HepG2 (cell line): ENCODE data around the gene HNRNPA0. TPM values are rescaled to one million over a fixed set of nuclear protein-coding genes. Genes with fewer than 3 reads are reported as not detected.

Source experiments
- CBX2 ChIP-seq, 2 experiments: fragments of 200-600 bp in 1 of 2; sonication (generic); formaldehyde crosslinking in 1 of 2; IDR thresholded peaks; 2 replicates each; pipeline versions ENCODE4 v1.7.0 to v1.8.1; 2018 to 2022; ENCODE audit warnings: low read depth in 2 of 2, low read length in 1 of 2, mild to moderate bottlenecking in 1 of 2, missing genetic modification reagents in 1 of 2
- GPN1 ChIP-seq: sonication (generic); formaldehyde crosslinking; IDR thresholded peaks from 2 replicates; pipeline ENCODE4 v1.5.1; 2020; ENCODE audit warnings: missing genetic modification reagents, borderline replicate concordance
- HMG20A ChIP-seq: IDR thresholded peaks from 2 replicates; pipeline ENCODE4 v1.6.1; 2016; ENCODE audit warnings: borderline replicate concordance
- KMT2A ChIP-seq: sonication (generic); formaldehyde crosslinking; IDR thresholded peaks from 2 replicates; pipeline ENCODE4 v1.4.0; 2020; ENCODE audit warnings: missing genetic modification reagents
- LCORL ChIP-seq, 2 experiments: fragments of 450-650 bp in 1 of 2; sonication (generic) in 1 of 2; formaldehyde crosslinking in 1 of 2; IDR thresholded peaks; 2 replicates each; pipeline versions ENCODE4 v1.5.0 to v1.6.1; 2017 to 2020; ENCODE audit warnings: antibody characterized with exemption in 1 of 2, missing genetic modification reagents in 1 of 2
- NFKB2 ChIP-seq: sonication (generic); formaldehyde crosslinking; IDR thresholded peaks from 2 replicates; pipeline ENCODE4 v1.4.0; 2020; ENCODE audit warnings: missing genetic modification reagents, borderline replicate concordance
- PHF5A ChIP-seq: IDR thresholded peaks from one replicate; pipeline ENCODE4 v1.6.1; 2018; ENCODE audit warnings: low read depth, missing genetic modification reagents; ENCODE audit not compliant: unreplicated experiment
- REST ChIP-seq, 2 experiments: IDR thresholded peaks; 2 replicates each; pipeline ENCODE4 v1.6.1; 2011 to 2012; ENCODE audit warnings: low read length in 2 of 2, borderline replicate concordance in 1 of 2, low read depth in 1 of 2, mild to moderate bottlenecking in 1 of 2, moderate library complexity in 1 of 2
- SP140L ChIP-seq: sonication (generic); formaldehyde crosslinking; IDR thresholded peaks from 2 replicates; pipeline ENCODE4 v1.4.0; 2020; ENCODE audit warnings: missing genetic modification reagents, borderline replicate concordance
- ZFAT ChIP-seq: sonication (generic); formaldehyde crosslinking; conservative IDR thresholded peaks from 2 replicates; pipeline ENCODE4 v1.8.1; 2023; ENCODE audit warnings: missing genetic modification reagents, inconsistent platforms
- ZGPAT ChIP-seq: IDR thresholded peaks from 2 replicates; pipeline ENCODE4 v1.6.1; 2016; ENCODE audit warnings: mild to moderate bottlenecking
- ZNF329 ChIP-seq: sonication (generic); formaldehyde crosslinking; IDR thresholded peaks from 2 replicates; pipeline ENCODE4 v1.9.0; 2021; ENCODE audit warnings: low read depth, mild to moderate bottlenecking, missing genetic modification reagents
- ZNF407 ChIP-seq: sonication (generic); formaldehyde crosslinking; IDR thresholded peaks from one replicate; pipeline ENCODE4 v1.5.1; 2020; ENCODE audit warnings: mild to moderate bottlenecking, missing genetic modification reagents; ENCODE audit errors: not compliant biosample characterization
- ZNF709 ChIP-seq: sonication (generic); formaldehyde crosslinking; IDR thresholded peaks from 2 replicates; pipeline ENCODE4 v1.5.0; 2020; ENCODE audit warnings: mild to moderate bottlenecking, missing genetic modification reagents
- polyA plus RNA-seq, 8 experiments: library from polyadenylated mRNA; depleted of rRNA in 3 of 8; stranded (reverse) in 7 of 8; unstranded in 1 of 8; fragments of >200 nt; fragmentation: Illumina TruSeq in 4 of 8; extraction: Trizol in 4 of 8; gene quantifications; 2 replicates each; pipeline versions ENCODE4 v1.2.1 to v1.2.3, GENCODE V29; 2011 to 2016; ENCODE audit warnings: low read depth in 4 of 8, missing spikeins in 1 of 8, mixed read lengths in 1 of 8; ENCODE audit not compliant: insufficient read depth in 1 of 8
- total RNA-seq, 5 experiments: library from RNA; depleted of rRNA; stranded (reverse); fragments of >200 nt; fragmentation: Illumina TruSeq; extraction: Trizol; gene quantifications; 2 replicates each; pipeline ENCODE4 v1.2.3, GENCODE V29; 2016; ENCODE audit warnings: low read depth in 1 of 5

Gene HNRNPA0
- total and polyA plus RNA-seq, 2 of the 13 experiments (the other 11 are each of a cell fraction or from before 2014, with no cell fraction given), result 9.0 to 12.9 TPM

- no peak for TF ChIP-seq ZFAT
- no peak for TF ChIP-seq REST (IDR thresholded peaks at IDR 0.05; ENCODE audit: borderline replicate concordance in 1 of 2, low read depth in 1 of 2, low read length in 2 of 2)
- TF ChIP-seq CBX2 (IDR thresholded peaks at IDR 0.05; ENCODE audit: low read depth, low read length), result no peak
- TF ChIP-seq CBX2 (CRISPR knock-in tag; IDR thresholded peaks at IDR 0.05; ENCODE audit: low read depth), result no peak
- TF ChIP-seq ZNF407 (CRISPR knock-in tag), result no peak
- peak; percentile 49; the same call in 1 of the 2 replicates for TF ChIP-seq KMT2A (CRISPR knock-in tag)
- no peak for TF ChIP-seq LCORL (IDR thresholded peaks at IDR 0.05)
- TF ChIP-seq LCORL (CRISPR knock-in tag; IDR thresholded peaks at IDR 0.05), result no peak
- TF ChIP-seq PHF5A (CRISPR knock-in tag), result peak; percentile 46
- TF ChIP-seq HMG20A, result 0 out of 2 replicates have a peak, but pooled peaks have one; percentile 25
- TF ChIP-seq ZGPAT, result no peak
- TF ChIP-seq GPN1 (CRISPR knock-in tag), result no peak
- no peak for TF ChIP-seq ZNF329 (CRISPR knock-in tag)
- no peak for TF ChIP-seq SP140L (CRISPR knock-in tag)
- no peak for TF ChIP-seq ZNF709
- TF ChIP-seq NFKB2 (CRISPR knock-in tag), result no peak
Measured at GRCh38 chr5:137751869-137752491, 2.2 kb downstream of the HNRNPA0 start (continued).
